Measurements from ENCODE around the gene DPP3. TPM values are rescaled to one million over a fixed set of nuclear protein-coding genes. Genes with fewer than 3 reads are reported as not detected.

The DPP3 gene
- total RNA-seq, 4 donors from 2014 or later, result 17.8 to 33.3 (median 20.2) TPM

GRCh38 chr11:66548774-66549630 lies 68.8 kb downstream of the DPP3 start:
- H3K36me3 ChIP-seq, result no peaks in the 10 kb centered on the region
- peaks cover 22 to 38% (median 27%) of the 10 kb centered on the region in 4 donors for H3K4me1 ChIP-seq
- intact Hi-C loops (cut with DNase I), result no loop called here
- H3K4me3 ChIP-seq, result no peak overlapping the region
- no peak for DNase-seq (ENCODE audit: extremely low spot score)
- 59% methylated on average over 16 of the region's 16 CpGs for WGBS
- no peaks in the 10 kb centered on the region for H3K9me3 ChIP-seq
- TF ChIP-seq CTCF (IDR thresholded peaks at IDR 0.05), result no peak
- TF ChIP-seq POLR2A (IDR thresholded peaks at IDR 0.05; ENCODE audit: low read depth), result no peak
- TF ChIP-seq EP300 (IDR thresholded peaks at IDR 0.05), result no peak
- TF ChIP-seq POLR2AphosphoS5 (IDR thresholded peaks at IDR 0.05), result no peak
- H3K27ac ChIP-seq (replicated peaks in 1 of 4), result no peak overlapping the region
- no peaks in the 10 kb centered on the region for H3K27me3 ChIP-seq

DNA sequence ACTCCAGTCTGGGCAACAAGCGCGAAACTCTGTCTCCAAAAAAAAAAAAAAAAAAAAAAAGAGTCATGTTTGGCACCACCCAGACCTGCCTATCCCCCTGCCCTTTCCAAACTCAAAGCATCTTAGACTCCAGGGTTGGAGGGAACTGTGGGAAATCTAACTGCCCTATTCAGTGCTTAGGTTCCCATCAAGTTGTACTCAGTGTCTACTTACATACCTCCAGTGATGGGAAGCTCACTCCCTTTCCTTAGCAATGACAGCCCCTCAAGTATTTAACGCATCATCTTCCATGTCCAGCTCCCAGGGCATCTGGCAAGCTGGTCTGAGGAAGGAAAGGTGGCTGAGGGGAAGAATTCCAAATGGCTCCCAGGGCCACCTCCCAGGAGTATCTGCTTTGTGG lies 69.5 kb downstream of the DPP3 start:
- 92% methylated on average over 3 of the region's 3 CpGs for WGBS
- Histone ChIP-seq H3K27me3 (no peaks in the 10 kb centered on the region), H3K27ac (replicated peaks in 1 of 4) (no peak overlapping the region), H3K36me3 (no peaks in the 10 kb centered on the region), H3K4me3 (no peak overlapping the region), H3K9me3 (no peaks in the 10 kb centered on the region), H3K4me1 (peaks cover 16 to 31% (median 20%) of the 10 kb centered on the region in 4 donors)
- intact Hi-C loops (cut with DNase I), result no loop called here
- no peak for DNase-seq (ENCODE audit: extremely low spot score)
- no peak for TF ChIP-seq EP300 (IDR thresholded peaks at IDR 0.05)
- no peak for TF ChIP-seq POLR2AphosphoS5 (IDR thresholded peaks at IDR 0.05)
- TF ChIP-seq POLR2A (IDR thresholded peaks at IDR 0.05; ENCODE audit: low read depth), result no peak
- no peak for TF ChIP-seq CTCF (IDR thresholded peaks at IDR 0.05)

- WGBS, result 95% methylated on average over 2 of the region's 4 CpGs
- H3K4me3 ChIP-seq, result no peak overlapping the region
- intact Hi-C loops (cut with DNase I), result no loop called here
- H3K4me1 ChIP-seq, result peaks cover 7 to 21% (median 11%) of the 10 kb centered on the region in 4 donors
- no peak overlapping the region for H3K27ac ChIP-seq (replicated peaks in 1 of 4)
- DNase-seq (ENCODE audit: extremely low spot score), result no peak
- H3K36me3 ChIP-seq, result no peaks in the 10 kb centered on the region
- no peaks in the 10 kb centered on the region for H3K27me3 ChIP-seq
- TF ChIP-seq EP300 (IDR thresholded peaks at IDR 0.05), result no peak
- TF ChIP-seq POLR2A (IDR thresholded peaks at IDR 0.05; ENCODE audit: low read depth), result no peak
- TF ChIP-seq CTCF (IDR thresholded peaks at IDR 0.05), result no peak
- TF ChIP-seq POLR2AphosphoS5 (IDR thresholded peaks at IDR 0.05), result no peak
- no peaks in the 10 kb centered on the region for H3K9me3 ChIP-seq
Measured at GRCh38 chr11:66550887-66551286, 70.7 kb downstream of the DPP3 start.

DNA sequence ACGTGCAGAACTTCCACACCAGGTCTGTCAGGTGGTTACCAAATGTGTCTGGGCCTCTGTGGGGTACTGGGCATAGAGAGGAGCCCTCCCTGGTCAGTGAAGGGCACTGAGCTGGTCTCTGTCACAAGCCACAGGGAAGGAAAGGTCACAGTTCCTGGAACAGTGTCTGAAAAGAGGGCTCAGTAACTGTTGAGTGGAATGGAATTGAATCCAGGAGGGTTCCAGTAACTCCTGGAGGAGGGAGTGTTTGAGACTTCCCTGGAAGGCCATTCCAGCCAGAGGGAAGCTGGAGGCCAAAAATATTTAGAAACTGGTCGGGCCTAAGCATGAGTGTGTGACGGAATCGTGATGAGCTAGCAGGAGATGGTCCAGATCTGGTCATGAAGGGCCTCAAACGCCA lies 74.4 kb downstream of the DPP3 start:
- DNase-seq (ENCODE audit: extremely low spot score), result no peak
- intact Hi-C loops (cut with DNase I), result no loop called here
- WGBS, result 83% methylated on average over 5 of the region's 5 CpGs
- Histone ChIP-seq H3K36me3 (no peaks in the 10 kb centered on the region), H3K27ac (replicated peaks in 1 of 4) (no peak overlapping the region), H3K4me1 (peaks cover 8 to 14% (median 12%) of the 10 kb centered on the region in 4 donors), H3K4me3 (no peak overlapping the region), H3K9me3 (no peaks in the 10 kb centered on the region), H3K27me3 (peaks cover 0 to 10% (median 0%) of the 10 kb centered on the region in 4 donors)
- TF ChIP-seq EP300 (IDR thresholded peaks at IDR 0.05) (no peak), POLR2A (IDR thresholded peaks at IDR 0.05; ENCODE audit: low read depth) (no peak), CTCF (IDR thresholded peaks at IDR 0.05) (no peak), POLR2AphosphoS5 (IDR thresholded peaks at IDR 0.05) (no peak)

All from esophagus muscularis mucosa (tissue), 4 donors.